HepG2 (cell line): ENCODE measurements around the gene EIF4G1. TPM values are rescaled to one million over a fixed set of nuclear protein-coding genes. Genes with fewer than 3 reads are reported as not detected.
A peak's percentile ranks its signal among the peaks of the same experiment; 100 is the strongest.

Experiments used
- HES4 ChIP-seq: sonication (generic); formaldehyde crosslinking; IDR thresholded peaks from 2 replicates; pipeline ENCODE4 v1.9.0; 2021; ENCODE audit warnings: mild to moderate bottlenecking, missing genetic modification reagents, borderline replicate concordance
- KDM2A ChIP-seq: sonication (generic); formaldehyde crosslinking; IDR thresholded peaks from 2 replicates; pipeline ENCODE4 v1.4.0; 2020; ENCODE audit warnings: low read depth, missing genetic modification reagents, borderline replicate concordance
- NR2F6 ChIP-seq, 2 experiments: IDR thresholded peaks; 2 replicates each; pipeline ENCODE4 v1.6.1; 2016; ENCODE audit warnings: antibody characterized with exemption in 1 of 2, mild to moderate bottlenecking in 1 of 2
- RBFOX2 ChIP-seq: fragments of 200-400 bp; formaldehyde crosslinking; IDR thresholded peaks from 2 replicates; pipeline ENCODE4 v1.6.1; 2017; ENCODE audit warnings: low read depth, mild to moderate bottlenecking, low read length
- ZFP37 ChIP-seq: sonication (generic); formaldehyde crosslinking; IDR thresholded peaks from 2 replicates; pipeline ENCODE4 v1.4.0; 2020; ENCODE audit warnings: missing genetic modification reagents, borderline replicate concordance
- ZNF263 ChIP-seq: sonication (generic); formaldehyde crosslinking; IDR thresholded peaks from 2 replicates; pipeline ENCODE4 v1.4.0; 2020; ENCODE audit warnings: missing genetic modification reagents
- ZNF333 ChIP-seq: sonication (generic); formaldehyde crosslinking; IDR thresholded peaks from 2 replicates; pipeline ENCODE4 v1.4.0; 2020; ENCODE audit warnings: mild to moderate bottlenecking, missing genetic modification reagents, borderline replicate concordance
- ZSCAN29 ChIP-seq: sonication (generic); formaldehyde crosslinking; conservative IDR thresholded peaks from 2 replicates; pipeline ENCODE4 v1.4.0; 2020; ENCODE audit warnings: mild to moderate bottlenecking, missing genetic modification reagents
- polyA plus RNA-seq, 8 experiments: library from polyadenylated mRNA; depleted of rRNA in 3 of 8; stranded (reverse) in 7 of 8; unstranded in 1 of 8; fragments of >200 nt; fragmentation: Illumina TruSeq in 4 of 8; extraction: Trizol in 4 of 8; gene quantifications; 2 replicates each; pipeline versions ENCODE4 v1.2.1 to v1.2.3, GENCODE V29; 2011 to 2016; ENCODE audit warnings: low read depth in 4 of 8, missing spikeins in 1 of 8, mixed read lengths in 1 of 8; ENCODE audit not compliant: insufficient read depth in 1 of 8
- total RNA-seq, 5 experiments: library from RNA; depleted of rRNA; stranded (reverse); fragments of >200 nt; fragmentation: Illumina TruSeq; extraction: Trizol; gene quantifications; 2 replicates each; pipeline ENCODE4 v1.2.3, GENCODE V29; 2016; ENCODE audit warnings: low read depth in 1 of 5
- TF ChIP-seq, protein P1 (sequence below): sonication (generic); formaldehyde crosslinking; IDR thresholded peaks from 2 replicates; pipeline ENCODE4 v1.5.1; 2020; ENCODE audit warnings: mild to moderate bottlenecking, missing genetic modification reagents, moderate library complexity
- TF ChIP-seq, protein P2 (sequence below): sonication (generic); formaldehyde crosslinking; IDR thresholded peaks from 2 replicates; pipeline ENCODE4 v1.4.0; 2020; ENCODE audit warnings: mild to moderate bottlenecking, missing genetic modification reagents
- TF ChIP-seq, protein P3 (sequence below): sonication (generic); formaldehyde crosslinking; IDR thresholded peaks from 2 replicates; pipeline ENCODE4 v1.4.0; 2020; ENCODE audit warnings: missing genetic modification reagents, borderline replicate concordance
- TF ChIP-seq, protein P4 (sequence below): sonication (generic); formaldehyde crosslinking; IDR thresholded peaks from 2 replicates; pipeline ENCODE4 v1.5.0; 2020; ENCODE audit warnings: mild to moderate bottlenecking, missing genetic modification reagents, moderate library complexity
- TF ChIP-seq, protein P5 (sequence below): sonication (generic); formaldehyde crosslinking; IDR thresholded peaks from 2 replicates; pipeline ENCODE4 v1.8.1; 2023; ENCODE audit warnings: mild to moderate bottlenecking, missing genetic modification reagents, borderline replicate concordance

EIF4G1 gene
- total and polyA plus RNA-seq, 2 of the 13 experiments (the other 11 are each of a cell fraction or from before 2014, with no cell fraction given) = 208 to 213 TPM

DNA sequence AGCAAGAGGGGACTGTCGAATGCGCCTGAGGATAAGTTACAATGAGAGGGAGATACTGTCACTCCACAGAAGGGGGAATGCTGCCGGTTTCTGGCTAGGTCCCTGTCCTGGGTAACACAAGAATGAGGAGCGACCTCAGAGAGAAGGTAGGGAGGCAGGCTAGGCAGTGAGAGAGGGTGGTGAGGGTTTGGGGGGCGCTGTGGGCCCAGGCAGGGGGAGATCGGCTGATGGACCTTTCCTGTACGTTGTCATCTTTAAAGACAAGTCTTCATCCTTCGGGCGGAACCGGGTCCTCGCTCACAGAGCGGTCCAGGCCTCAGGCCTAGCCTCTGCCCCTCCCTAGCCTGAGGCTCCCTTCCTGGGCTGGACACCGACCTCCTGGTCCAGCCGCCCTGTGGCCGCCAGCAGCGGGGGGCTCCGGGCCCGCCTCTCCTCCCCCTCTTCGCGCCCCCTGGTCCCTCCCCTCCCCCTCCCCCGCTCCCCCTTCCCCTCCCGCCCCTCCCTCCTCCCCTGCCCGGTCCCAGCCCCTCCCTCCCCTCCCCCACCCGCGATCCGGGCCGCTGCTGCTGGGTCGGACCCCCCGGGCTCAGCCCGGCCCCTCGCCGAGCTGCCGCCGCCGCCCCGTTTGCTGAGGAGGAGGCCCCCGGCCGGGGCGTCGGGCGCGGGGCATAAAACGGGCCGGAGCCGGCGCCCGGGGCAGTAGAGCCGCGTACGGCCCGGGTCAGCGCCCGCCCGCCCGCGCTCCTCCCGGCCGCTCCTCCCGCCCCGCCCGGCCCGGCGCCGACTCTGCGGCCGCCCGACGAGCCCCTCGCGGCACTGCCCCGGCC is 65.2 kb downstream of the EIF4G1 start, which contains the start of gene CHRD (continued):
- TF ChIP-seq ZNF333 (CRISPR knock-in tag) (0 out of 2 replicates have a peak, but pooled peaks have one; percentile 18), RBFOX2 (peak; percentile 69), KDM2A (peak; percentile 59; the same call in 1 of the 2 replicates), ZNF263 (CRISPR knock-in tag) (peak; percentile 1), ZFP37 (0 out of 2 replicates have a peak, but pooled peaks have one; percentile 24), ZSCAN29 (CRISPR knock-in tag) (no peak), HES4 (CRISPR knock-in tag) (0 out of 2 replicates have a peak, but pooled peaks have one; percentile 37), NR2F6 (IDR thresholded peaks at IDR 0.05) (no peak), NR2F6 (CRISPR knock-in tag; IDR thresholded peaks at IDR 0.05) (no peak)
- TF ChIP-seq, protein P1, sequence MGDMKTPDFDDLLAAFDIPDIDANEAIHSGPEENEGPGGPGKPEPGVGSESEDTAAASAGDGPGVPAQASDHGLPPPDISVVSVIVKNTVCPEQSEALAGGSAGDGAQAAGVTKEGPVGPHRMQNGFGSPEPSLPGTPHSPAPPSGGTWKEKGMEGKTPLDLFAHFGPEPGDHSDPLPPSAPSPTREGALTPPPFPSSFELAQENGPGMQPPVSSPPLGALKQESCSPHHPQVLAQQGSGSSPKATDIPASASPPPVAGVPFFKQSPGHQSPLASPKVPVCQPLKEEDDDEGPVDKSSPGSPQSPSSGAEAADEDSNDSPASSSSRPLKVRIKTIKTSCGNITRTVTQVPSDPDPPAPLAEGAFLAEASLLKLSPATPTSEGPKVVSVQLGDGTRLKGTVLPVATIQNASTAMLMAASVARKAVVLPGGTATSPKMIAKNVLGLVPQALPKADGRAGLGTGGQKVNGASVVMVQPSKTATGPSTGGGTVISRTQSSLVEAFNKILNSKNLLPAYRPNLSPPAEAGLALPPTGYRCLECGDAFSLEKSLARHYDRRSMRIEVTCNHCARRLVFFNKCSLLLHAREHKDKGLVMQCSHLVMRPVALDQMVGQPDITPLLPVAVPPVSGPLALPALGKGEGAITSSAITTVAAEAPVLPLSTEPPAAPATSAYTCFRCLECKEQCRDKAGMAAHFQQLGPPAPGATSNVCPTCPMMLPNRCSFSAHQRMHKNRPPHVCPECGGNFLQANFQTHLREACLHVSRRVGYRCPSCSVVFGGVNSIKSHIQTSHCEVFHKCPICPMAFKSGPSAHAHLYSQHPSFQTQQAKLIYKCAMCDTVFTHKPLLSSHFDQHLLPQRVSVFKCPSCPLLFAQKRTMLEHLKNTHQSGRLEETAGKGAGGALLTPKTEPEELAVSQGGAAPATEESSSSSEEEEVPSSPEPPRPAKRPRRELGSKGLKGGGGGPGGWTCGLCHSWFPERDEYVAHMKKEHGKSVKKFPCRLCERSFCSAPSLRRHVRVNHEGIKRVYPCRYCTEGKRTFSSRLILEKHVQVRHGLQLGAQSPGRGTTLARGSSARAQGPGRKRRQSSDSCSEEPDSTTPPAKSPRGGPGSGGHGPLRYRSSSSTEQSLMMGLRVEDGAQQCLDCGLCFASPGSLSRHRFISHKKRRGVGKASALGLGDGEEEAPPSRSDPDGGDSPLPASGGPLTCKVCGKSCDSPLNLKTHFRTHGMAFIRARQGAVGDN = peak; percentile 50
- TF ChIP-seq, protein P2, sequence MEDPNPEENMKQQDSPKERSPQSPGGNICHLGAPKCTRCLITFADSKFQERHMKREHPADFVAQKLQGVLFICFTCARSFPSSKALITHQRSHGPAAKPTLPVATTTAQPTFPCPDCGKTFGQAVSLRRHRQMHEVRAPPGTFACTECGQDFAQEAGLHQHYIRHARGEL (CRISPR knock-in tag) = no peak
- TF ChIP-seq, protein P3, sequence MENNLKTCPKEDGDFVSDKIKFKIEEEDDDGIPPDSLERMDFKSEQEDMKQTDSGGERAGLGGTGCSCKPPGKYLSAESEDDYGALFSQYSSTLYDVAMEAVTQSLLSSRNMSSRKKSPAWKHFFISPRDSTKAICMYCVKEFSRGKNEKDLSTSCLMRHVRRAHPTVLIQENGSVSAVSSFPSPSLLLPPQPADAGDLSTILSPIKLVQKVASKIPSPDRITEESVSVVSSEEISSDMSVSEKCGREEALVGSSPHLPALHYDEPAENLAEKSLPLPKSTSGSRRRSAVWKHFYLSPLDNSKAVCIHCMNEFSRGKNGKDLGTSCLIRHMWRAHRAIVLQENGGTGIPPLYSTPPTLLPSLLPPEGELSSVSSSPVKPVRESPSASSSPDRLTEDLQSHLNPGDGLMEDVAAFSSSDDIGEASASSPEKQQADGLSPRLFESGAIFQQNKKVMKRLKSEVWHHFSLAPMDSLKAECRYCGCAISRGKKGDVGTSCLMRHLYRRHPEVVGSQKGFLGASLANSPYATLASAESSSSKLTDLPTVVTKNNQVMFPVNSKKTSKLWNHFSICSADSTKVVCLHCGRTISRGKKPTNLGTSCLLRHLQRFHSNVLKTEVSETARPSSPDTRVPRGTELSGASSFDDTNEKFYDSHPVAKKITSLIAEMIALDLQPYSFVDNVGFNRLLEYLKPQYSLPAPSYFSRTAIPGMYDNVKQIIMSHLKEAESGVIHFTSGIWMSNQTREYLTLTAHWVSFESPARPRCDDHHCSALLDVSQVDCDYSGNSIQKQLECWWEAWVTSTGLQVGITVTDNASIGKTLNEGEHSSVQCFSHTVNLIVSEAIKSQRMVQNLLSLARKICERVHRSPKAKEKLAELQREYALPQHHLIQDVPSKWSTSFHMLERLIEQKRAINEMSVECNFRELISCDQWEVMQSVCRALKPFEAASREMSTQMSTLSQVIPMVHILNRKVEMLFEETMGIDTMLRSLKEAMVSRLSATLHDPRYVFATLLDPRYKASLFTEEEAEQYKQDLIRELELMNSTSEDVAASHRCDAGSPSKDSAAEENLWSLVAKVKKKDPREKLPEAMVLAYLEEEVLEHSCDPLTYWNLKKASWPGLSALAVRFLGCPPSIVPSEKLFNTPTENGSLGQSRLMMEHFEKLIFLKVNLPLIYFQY (CRISPR knock-in tag) = peak; percentile 63; the same call in 1 of the 2 replicates
- TF ChIP-seq, protein P4, sequence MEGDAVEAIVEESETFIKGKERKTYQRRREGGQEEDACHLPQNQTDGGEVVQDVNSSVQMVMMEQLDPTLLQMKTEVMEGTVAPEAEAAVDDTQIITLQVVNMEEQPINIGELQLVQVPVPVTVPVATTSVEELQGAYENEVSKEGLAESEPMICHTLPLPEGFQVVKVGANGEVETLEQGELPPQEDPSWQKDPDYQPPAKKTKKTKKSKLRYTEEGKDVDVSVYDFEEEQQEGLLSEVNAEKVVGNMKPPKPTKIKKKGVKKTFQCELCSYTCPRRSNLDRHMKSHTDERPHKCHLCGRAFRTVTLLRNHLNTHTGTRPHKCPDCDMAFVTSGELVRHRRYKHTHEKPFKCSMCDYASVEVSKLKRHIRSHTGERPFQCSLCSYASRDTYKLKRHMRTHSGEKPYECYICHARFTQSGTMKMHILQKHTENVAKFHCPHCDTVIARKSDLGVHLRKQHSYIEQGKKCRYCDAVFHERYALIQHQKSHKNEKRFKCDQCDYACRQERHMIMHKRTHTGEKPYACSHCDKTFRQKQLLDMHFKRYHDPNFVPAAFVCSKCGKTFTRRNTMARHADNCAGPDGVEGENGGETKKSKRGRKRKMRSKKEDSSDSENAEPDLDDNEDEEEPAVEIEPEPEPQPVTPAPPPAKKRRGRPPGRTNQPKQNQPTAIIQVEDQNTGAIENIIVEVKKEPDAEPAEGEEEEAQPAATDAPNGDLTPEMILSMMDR (CRISPR knock-in tag) = peak; percentile 30; the same call in 1 of the 2 replicates
- TF ChIP-seq, protein P5, sequence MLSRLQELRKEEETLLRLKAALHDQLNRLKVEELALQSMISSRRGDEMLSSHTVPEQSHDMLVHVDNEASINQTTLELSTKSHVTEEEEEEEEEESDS (CRISPR knock-in tag) = no peak
